ENCODE results near the gene SYNGR3. TPM values are rescaled to one million over a fixed set of nuclear protein-coding genes. Genes with fewer than 3 reads are reported as not detected.

The SYNGR3 gene
- total RNA-seq, 4 donors from 2014 or later = 2.3 TPM; not detected in 3

GRCh38 chr16:1942047-1942809 lies 47.5 kb upstream of the SYNGR3 start:
- Histone ChIP-seq H3K4me1 (peaks cover 28 to 52% of the 10 kb centered on the region in 2 donors), H3K9me3 (no peaks in the 10 kb centered on the region), H3K36me3 (peaks cover 4 to 35% of the 10 kb centered on the region in 2 donors), H3K4me3 (peak overlapping the region; percentile 81 to 99 (median 94)), H3K27ac (peak overlapping the region; percentile 98 to 100 (median 98)), H3K27me3 (no peaks in the 10 kb centered on the region)
- peak; percentile 0 to 5 for ATAC-seq
- peak in 1 of 2 donors; percentile 50 for DNase-seq
- in situ Hi-C loops (cut with MboI; ENCODE audit: low sequenced_read_pairs in 4 of 4) (no loop called here), intact Hi-C loops (cut with DNase I; ENCODE audit: low total_unique reads) (loop anchor here (10.0 kb wide), 1 partner anchor 593 kb away; the partner anchor contains the start of genes CEMP1 and PDPK1)
- TF ChIP-seq POLR2A (IDR thresholded peaks at IDR 0.05) (no peak), CTCF (IDR thresholded peaks at IDR 0.05 in 4 of 5, conservative IDR thresholded peaks at IDR 0.05 in 1 of 5) (no peak)

DNA sequence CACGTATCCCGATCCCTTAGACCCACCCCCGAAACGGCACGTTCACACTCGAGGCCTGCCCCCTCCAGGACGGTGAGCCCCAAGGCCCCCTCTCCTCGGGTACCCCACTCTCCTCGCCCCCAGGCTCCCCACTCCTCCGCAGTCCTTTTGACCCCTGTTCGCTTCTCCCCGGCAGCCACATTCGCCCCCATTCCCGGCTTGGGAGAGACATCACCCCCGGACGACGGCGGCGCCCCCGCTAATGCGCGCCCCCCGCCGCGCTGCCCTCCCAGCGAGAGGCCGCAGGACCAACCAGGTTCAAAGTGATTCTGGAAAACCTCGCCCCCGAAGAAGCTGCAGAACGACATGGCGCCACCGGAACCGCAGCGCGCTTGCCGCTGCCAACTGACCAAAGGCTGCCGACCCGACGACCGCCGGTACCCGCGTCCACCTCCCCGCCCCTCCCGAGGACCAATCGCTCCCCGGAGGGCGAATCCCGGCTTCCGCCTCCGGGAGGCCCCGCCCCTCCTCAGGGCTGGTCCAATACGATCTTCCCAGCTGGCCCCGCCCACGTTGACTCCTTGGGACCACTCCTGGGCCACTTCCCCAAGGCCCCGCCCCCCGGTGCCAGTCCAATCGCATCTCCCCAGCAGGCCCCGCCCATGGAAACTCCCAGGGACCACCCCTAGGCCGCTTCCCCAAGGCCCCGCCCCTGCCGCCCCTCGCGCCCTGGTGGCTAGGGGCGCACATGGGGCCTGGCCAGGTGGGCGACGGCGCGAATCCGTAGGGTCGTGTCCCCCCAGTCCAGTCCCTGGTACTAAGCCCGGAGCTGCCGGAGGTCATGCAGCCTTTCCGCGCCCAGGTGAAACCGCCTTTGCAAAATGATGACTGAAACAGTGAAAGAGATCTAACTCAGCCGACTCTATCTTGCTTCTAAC lies 46.7 kb upstream of the SYNGR3 start, which contains the start of gene MSRB1:
Gene MSRB1 (minus strand): TSS at position 390 of the 917 bp plus-strand sequence. CDS start 43 bp downstream, at position 347.
- H3K4me1 ChIP-seq = peaks cover 29 to 58% of the 10 kb centered on the region in 2 donors
- DNase-seq = peak; percentile 100
- in situ Hi-C loops (cut with MboI; ENCODE audit: low sequenced_read_pairs in 4 of 4) = no loop called here

DNA sequence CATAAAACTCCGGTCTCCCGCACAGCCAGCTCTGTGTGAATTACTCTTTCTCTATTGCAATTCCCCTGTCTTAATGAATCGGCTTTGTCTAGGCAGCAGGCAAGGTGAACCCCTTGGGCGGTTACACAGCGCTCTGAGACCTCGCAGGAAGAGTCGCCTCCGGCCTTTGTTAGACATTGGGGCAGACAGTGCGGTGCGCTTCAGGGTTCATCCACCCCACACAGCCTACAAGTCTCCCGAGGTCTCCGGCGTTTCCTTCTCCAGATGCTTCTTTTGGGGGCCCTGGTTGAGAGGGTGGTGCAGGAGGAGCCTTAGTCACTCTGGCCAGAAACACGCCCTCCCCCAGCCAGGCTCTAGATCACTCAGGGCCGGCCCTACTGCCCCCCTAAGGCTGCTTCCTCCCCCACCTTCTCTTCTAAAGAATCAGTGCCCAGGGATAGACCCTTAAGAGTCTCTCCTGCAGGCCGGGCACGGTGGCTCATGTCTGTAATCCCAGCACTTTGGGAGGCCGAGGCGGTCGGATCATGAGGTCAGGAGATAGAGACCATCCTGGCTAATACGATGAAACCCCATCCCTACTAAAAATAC lies 45.1 kb upstream of the SYNGR3 start:
- H3K4me1 ChIP-seq = peaks cover 35 to 66% of the 10 kb centered on the region in 2 donors
- intact Hi-C loops (cut with DNase I; ENCODE audit: low total_unique reads) (loop anchor here (10.0 kb wide), 1 partner anchor 590 kb away; the partner anchor contains the start of genes CEMP1 and PDPK1), in situ Hi-C loops (cut with MboI; ENCODE audit: low sequenced_read_pairs in 4 of 4) (no loop called here)
- H3K27ac ChIP-seq = peak overlapping the region; percentile 98 to 100 (median 98)
- TF ChIP-seq CTCF (IDR thresholded peaks at IDR 0.05 in 4 of 5, conservative IDR thresholded peaks at IDR 0.05 in 1 of 5) = no peak
- no peak for TF ChIP-seq POLR2A (IDR thresholded peaks at IDR 0.05)
- DNase-seq (no peak), ATAC-seq (no peak)
- H3K9me3 ChIP-seq = no peaks in the 10 kb centered on the region
- no peaks in the 10 kb centered on the region for H3K27me3 ChIP-seq
- peaks cover 0 to 10% of the 10 kb centered on the region in 2 donors for H3K36me3 ChIP-seq
- no peak overlapping the region for H3K4me3 ChIP-seq

More for the DNA sequence above, 46.7 kb upstream of the SYNGR3 start, which contains the start of gene MSRB1:
- H3K27ac ChIP-seq = peak within 1 kb of the TSS; percentile 98 to 100 (median 98)
- H3K9me3 ChIP-seq = no peaks in the 10 kb centered on the region
- TF ChIP-seq CTCF (IDR thresholded peaks at IDR 0.05 in 4 of 5, conservative IDR thresholded peaks at IDR 0.05 in 1 of 5) (peak in 1 of 5 experiments; percentile 18), POLR2A (IDR thresholded peaks at IDR 0.05) (peak; percentile 98 to 100)
- H3K36me3 ChIP-seq = peaks cover 2 to 26% of the 10 kb centered on the region in 2 donors
- H3K27me3 ChIP-seq = no peaks in the 10 kb centered on the region
- intact Hi-C loops (cut with DNase I; ENCODE audit: low total_unique reads) = loop anchor here (10.0 kb wide), 1 partner anchor 592 kb away; the partner anchor contains the start of genes CEMP1 and PDPK1
- peak within 1 kb of the TSS; percentile 81 to 99 (median 94) for H3K4me3 ChIP-seq
- ATAC-seq = peak; percentile 59 to 80
